NCI-H82 (cell line): ENCODE measurements around the gene GALNT1.

Source experiments
- DNase-seq: peaks from one replicate; lab custom pipeline; 2025; lab: John Stamatoyannopoulos, UW

GALNT1 gene

GRCh38 chr18:35618696-35619095 is 37.2 kb downstream of the GALNT1 start:
- DNase-seq: peak; percentile 20

- DNase-seq: no peak
Observed at GRCh38 chr18:35619464-35619863, 37.9 kb downstream of the GALNT1 start.

GRCh38 chr18:35619941-35620340 is 38.4 kb downstream of the GALNT1 start:
- no peak for DNase-seq

GRCh38 chr18:35620765-35621164 is 39.2 kb downstream of the GALNT1 start:
- DNase-seq: no peak

- DNase-seq: no peak
Observed at GRCh38 chr18:35623255-35623654, 41.7 kb downstream of the GALNT1 start.

GRCh38 chr18:35624146-35624545 is 42.6 kb downstream of the GALNT1 start:
- DNase-seq: no peak

GRCh38 chr18:35625232-35625631 is 43.7 kb downstream of the GALNT1 start:
- DNase-seq: no peak

- no peak for DNase-seq
Observed at GRCh38 chr18:35633761-35634160, 52.2 kb downstream of the GALNT1 start.

- DNase-seq: no peak
Observed at GRCh38 chr18:35634323-35634722, 52.8 kb downstream of the GALNT1 start.

GRCh38 chr18:35635170-35635569 is 53.6 kb downstream of the GALNT1 start:
- no peak for DNase-seq

GRCh38 chr18:35637227-35637626 is 55.7 kb downstream of the GALNT1 start:
- DNase-seq: no peak

- no peak for DNase-seq
Observed at GRCh38 chr18:35639296-35639695, 57.8 kb downstream of the GALNT1 start.

GRCh38 chr18:35641467-35641866 is 59.9 kb downstream of the GALNT1 start:
- DNase-seq: no peak

- DNase-seq: no peak
Observed at GRCh38 chr18:35641916-35642315, 60.4 kb downstream of the GALNT1 start.

- no peak for DNase-seq
Observed at GRCh38 chr18:35642802-35643201, 61.3 kb downstream of the GALNT1 start.

- no peak for DNase-seq
Observed at GRCh38 chr18:35646449-35646848, 64.9 kb downstream of the GALNT1 start.

GRCh38 chr18:35653392-35654135 is 72.0 kb downstream of the GALNT1 start:
- DNase-seq: no peak

- no peak for DNase-seq
Observed at GRCh38 chr18:35658112-35658511, 76.6 kb downstream of the GALNT1 start.

- DNase-seq: peak; percentile 18
Observed at GRCh38 chr18:35661483-35662146, 80.1 kb downstream of the GALNT1 start.

- no peak for DNase-seq
Observed at GRCh38 chr18:35662293-35663062, 80.9 kb downstream of the GALNT1 start.

- DNase-seq: no peak
Observed at GRCh38 chr18:35671966-35672603, 90.5 kb downstream of the GALNT1 start.

GRCh38 chr18:35672897-35673296 is 91.4 kb downstream of the GALNT1 start:
- no peak for DNase-seq
